HG02623 (cell line): ENCODE results near the gene PYGB.
"Not testable (repeated sequence)": the region's sequence is repeated elsewhere in the genome, so short reads cannot be mapped to it uniquely, and the experiment has no call there.

ENCODE experiments used
- ATAC-seq: cut with Tn5 transposase; IDR thresholded peaks from one replicate; pipeline ENCODE4 v1.9.1; 2021; ENCODE audit warnings: moderate library complexity; ENCODE audit not compliant: unreplicated experiment

PYGB gene

GRCh38 chr20:25325997-25326396 lies 78.1 kb downstream of the PYGB start:
- no peak for ATAC-seq

DNA sequence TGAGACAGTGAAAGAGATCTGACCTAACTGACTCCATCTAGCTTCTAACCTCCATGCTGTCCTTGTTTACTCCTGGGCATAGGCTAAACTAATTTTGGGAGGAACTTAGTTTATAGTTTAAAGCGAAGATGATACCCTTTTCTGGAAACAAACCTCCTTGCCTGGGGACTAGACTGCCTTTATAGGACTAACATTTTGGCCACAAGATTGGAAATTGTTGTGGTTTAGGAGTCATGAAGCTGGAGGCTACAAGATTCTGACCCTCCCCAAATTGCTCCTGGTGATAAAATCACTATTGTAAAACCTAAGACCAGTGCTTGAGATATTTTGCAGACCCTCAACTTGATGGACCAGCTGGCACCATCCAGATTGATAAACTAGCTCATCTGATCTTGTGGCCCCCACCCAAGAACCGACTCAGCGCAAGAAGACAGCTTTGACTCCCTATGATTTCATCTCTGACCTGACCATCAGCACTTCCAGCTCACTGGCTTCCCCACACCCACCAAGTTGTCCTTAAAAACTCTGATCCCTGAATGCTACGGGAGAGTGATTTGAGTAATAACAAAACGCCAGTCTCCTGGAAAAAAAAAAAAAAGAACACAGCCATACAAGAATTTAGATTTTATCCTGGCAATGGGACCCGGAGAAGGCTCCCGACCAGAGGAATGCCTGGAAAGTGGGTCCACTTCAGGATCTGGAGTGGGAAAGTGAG lies 79.8 kb downstream of the PYGB start:
- ATAC-seq: no peak

DNA sequence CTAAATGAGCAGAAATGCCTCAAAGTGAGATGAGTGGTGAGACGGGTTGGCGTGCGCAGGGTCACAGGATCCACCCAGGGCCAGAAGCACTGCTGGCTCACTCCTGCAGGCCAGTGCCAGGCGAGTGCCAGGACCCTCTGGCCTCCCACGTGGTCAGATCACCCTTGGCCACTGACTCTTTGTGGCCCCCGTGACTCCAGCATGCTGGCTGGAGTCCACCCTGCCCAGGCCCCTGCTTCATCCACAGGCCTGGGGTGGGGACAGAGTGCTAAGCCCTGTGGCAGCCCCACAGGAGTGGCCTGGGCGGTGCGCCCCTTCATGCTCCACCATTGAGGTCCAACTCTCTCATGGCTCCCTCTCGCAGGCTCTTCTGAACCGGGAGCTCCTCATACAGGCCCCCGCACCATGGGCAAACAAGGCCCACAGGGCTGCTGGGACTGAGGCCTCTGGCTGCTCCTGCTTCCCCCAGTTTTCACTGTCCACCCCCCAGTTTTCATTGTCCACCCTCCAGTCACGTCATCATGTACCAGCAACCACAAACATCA lies 81.1 kb downstream of the PYGB start:
- ATAC-seq: no peak

DNA sequence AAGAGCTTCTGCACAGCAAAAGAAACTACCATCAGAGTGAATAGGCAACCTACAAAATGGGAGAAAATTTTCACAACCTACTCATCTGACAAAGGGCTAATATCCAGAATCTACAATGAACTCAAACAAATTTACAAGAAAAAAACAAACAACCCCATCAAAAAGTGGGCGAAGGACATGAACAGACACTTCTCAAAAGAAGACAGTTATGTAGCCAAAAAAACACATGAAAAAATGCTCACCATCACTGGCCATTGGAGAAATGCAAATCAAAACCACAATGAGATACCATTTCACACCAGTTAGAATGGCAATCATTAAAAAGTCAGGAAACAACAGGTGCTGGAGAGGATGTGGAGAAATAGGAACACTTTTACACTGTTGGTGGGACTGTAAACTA lies 87.1 kb downstream of the PYGB start:
- not testable (repeated sequence) for ATAC-seq

DNA sequence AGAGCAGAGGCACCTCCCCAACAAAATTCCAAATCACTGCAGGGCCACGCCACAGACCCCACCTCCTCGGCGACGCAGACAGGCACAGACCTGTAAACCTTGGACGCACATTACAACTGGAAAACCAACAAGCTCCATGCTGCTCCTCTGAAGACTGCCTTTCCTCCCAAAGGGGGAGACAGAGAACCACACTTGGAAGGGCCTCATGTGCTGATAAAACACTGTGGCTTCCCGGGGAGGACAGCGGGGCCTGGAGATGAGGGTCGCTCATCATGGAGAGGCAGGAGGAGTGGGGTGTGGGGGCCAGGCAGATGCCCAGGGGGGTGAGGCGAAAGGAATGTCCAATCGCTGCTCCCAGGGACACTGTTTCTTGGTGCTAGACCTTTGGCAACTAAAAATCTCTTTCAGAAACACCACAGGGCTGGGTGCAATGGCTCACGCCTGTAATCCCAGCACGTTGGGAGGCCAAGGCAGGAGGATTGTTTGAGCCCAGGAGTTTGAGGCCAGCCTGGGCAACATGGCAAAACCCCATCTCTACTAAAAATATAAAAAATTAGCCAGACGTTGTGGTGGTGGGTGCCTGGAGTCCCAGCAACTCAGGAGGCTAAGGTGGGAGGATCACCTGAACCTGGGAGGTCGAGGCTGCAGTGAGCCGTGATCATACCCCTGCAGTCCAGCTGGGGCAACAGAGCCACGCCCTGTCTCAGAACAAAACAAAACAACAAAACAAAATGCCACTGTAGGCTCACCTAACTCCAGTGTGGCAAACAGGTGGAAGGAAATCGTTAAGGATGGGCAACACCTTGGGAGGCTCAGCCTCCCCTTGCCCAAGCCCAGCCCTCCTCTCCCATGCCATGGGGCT lies 88.9 kb downstream of the PYGB start:
- ATAC-seq: no peak

DNA sequence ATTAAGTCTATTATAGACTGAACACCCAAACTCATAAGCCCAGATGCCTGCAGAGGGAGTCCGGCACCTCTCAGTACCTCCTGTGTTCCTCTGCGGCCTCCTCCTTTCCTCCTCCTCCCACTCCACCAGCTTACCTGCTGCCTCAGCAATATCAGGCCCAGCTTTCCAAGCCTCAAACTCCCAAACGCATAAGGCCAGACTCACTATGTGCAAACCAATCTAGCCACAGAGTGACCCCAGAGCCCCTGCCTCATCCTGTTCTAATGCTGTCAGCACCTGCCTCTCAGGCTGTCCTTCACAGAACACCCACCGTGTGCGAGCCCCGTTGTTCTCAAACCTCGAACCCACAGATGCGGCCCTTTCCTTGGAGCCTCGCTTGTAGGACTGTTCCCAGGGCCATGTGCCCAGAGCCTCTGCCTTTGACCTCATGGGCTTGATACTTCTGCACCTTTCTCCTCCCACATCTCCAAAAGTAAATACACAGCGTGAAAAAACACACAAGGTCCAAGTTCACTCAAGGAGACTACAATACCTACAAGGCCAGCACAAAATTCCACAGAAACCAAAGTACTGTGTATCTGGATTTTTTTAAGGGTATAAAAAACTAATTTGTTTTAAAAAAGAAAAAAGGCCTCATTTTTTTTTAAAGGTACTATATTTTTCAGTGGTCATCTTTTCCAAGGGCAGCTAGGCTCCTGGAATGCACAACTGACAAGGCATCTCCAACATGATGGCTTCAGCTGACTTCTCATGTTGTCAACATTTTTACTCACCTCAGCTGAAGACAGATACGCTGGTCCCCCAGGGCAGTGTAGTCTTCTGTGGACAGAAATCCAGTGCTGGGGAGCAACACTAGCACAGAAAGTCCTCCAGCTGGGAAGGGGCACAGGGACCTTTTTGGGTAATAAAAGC lies 90.5 kb downstream of the PYGB start:
- ATAC-seq: no peak

DNA sequence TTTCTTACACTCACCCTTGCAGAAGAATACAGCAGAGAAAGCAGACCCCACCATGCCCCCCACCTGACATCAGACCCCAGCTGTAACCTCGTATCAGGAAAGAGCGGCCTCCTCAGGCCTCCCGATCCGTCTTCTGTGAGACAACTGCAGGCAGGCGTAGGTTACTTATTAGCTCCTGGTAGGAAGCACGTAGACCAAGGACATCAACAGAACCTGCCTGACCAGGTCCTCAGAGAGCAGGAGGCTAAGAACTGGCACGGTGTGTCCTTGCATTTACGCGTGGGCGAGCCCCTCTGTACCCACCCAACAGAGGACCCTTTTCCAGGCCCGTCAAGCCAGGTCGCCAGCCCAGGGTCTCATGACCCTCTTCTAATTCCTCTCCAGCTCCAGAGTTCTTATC lies 91.7 kb downstream of the PYGB start:
- ATAC-seq: no peak

- no peak for ATAC-seq
These were observed 92.5 kb downstream of the PYGB start for GRCh38 chr20:25340380-25340779.

GRCh38 chr20:25341716-25342680 lies 94.1 kb downstream of the PYGB start:
- ATAC-seq: no peak

DNA sequence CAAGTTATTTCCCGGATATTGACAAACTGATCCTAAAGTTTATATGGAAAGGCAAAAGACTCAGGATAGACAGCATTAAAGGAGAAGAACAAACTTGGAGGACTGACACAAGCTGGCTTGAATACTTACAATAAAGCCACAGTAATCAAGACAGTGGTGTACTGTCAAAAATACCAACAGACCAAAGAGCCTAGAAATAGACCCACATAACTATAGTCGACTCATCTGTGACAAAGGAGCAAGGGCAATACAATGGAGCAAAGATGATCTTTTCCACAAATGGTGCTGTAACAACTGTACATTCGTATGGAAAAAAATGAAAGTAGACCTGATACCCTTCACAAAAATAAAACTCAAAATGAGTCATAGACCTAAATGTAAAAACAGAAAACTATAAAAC lies 96.7 kb downstream of the PYGB start:
- no peak for ATAC-seq

DNA sequence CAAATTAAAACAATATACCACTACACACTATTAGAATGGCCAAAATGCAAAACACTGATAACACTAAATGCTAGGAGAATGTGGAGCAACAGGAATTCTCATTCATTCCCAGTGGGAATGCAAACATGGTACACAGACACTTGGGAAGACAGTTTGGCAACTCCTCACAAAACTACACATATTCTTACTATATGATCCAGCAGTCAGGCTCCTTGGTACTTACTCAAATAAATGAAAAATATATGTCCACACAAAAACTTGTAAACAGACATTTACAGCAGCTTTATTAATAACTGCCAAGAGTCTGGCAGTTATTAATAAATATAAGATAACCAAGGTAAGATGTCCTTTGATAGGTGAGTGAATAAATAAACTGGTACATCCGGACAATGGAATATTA lies 97.8 kb downstream of the PYGB start:
- ATAC-seq: no peak

DNA sequence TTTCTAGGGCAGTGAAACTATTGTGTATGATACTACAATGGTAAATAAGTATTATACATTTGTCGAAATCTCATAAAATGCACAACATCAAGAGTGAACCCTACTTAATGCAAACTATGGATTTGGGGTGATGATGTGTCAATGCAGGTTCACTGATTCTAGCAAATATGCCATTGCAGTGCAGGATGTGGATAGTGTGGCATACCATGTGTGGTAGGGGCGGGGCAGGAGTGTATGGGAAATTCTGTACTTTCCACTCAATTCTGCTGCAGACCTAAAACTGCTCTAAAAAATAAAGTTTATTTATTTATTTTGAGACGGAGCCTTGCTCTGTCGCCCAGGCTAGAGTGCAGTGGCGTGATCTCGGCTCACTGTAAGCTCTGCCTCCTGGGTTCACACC lies 98.5 kb downstream of the PYGB start:
- ATAC-seq: no peak
